Esophagus muscularis mucosa (tissue), 4 donors: ENCODE measurements around the gene PKM.

ENCODE experiments used
- EP300 ChIP-seq: sonication (generic); formaldehyde crosslinking; IDR thresholded peaks from one replicate; pipeline ENCODE4 v1.6.1; 2017; ENCODE audit warnings: antibody characterized with exemption
- POLR2A ChIP-seq: fragments of 450-650 bp; IDR thresholded peaks from one replicate; pipeline ENCODE4 v1.6.1; 2017; ENCODE audit warnings: antibody characterized with exemption, moderate library complexity, mild to moderate bottlenecking, low read depth
- TF ChIP-seq, protein P1 (sequence below), 3 experiments: fragments of 200-600 bp in 2 of 3; fragments of 450-650 bp in 1 of 3; sonication (generic) in 2 of 3; IDR thresholded peaks; one replicate each; pipeline ENCODE4 v1.5.1; 2017 to 2019; ENCODE audit warnings: antibody characterized with exemption in 3 of 3, mild to moderate bottlenecking in 2 of 3, moderate library complexity in 1 of 3

DNA sequence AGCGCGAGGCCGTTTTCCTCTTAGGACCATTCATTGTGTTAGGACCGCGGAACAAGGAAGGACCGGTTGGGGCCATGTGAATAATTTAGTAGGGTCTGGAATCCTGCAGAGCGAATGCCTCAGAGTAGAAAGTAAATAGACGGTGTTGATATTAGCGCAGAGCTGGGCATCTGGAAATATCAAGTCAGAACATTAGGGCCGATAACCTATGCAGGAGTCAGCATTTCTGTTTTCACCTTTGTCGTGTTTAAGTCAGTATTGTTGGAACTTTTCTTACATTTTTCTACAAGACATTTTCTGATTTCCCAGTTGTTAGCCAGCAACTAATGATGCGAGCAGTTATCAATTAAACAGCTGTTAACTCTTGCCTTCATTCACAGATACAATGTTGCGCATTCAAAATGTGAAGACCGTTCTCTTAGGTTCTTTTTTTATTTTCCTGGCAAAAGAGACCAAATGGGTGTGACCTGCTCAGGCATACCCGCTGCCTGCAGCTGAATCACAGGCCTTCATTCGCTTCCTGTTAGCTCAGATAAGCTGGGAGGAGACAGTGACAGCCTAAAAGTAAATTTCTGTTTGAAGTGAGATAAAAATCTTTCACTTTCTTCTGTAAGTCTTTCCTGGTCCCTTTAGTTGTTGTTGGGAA is 966 bp upstream of the PKM start:
- TF ChIP-seq, protein P1, sequence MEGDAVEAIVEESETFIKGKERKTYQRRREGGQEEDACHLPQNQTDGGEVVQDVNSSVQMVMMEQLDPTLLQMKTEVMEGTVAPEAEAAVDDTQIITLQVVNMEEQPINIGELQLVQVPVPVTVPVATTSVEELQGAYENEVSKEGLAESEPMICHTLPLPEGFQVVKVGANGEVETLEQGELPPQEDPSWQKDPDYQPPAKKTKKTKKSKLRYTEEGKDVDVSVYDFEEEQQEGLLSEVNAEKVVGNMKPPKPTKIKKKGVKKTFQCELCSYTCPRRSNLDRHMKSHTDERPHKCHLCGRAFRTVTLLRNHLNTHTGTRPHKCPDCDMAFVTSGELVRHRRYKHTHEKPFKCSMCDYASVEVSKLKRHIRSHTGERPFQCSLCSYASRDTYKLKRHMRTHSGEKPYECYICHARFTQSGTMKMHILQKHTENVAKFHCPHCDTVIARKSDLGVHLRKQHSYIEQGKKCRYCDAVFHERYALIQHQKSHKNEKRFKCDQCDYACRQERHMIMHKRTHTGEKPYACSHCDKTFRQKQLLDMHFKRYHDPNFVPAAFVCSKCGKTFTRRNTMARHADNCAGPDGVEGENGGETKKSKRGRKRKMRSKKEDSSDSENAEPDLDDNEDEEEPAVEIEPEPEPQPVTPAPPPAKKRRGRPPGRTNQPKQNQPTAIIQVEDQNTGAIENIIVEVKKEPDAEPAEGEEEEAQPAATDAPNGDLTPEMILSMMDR (IDR thresholded peaks at IDR 0.05) = no peak
- TF ChIP-seq EP300 = no peak
- TF ChIP-seq POLR2A = no peak
